Kidney capillary endothelial cell (primary cell): ENCODE results near the gene AAMP.

Source experiments
- DNase-seq: peaks from one replicate; pipeline ENCODE4 v3.0.0-alpha.2; 2018; ENCODE audit warnings: low spot score

Gene AAMP

DNA sequence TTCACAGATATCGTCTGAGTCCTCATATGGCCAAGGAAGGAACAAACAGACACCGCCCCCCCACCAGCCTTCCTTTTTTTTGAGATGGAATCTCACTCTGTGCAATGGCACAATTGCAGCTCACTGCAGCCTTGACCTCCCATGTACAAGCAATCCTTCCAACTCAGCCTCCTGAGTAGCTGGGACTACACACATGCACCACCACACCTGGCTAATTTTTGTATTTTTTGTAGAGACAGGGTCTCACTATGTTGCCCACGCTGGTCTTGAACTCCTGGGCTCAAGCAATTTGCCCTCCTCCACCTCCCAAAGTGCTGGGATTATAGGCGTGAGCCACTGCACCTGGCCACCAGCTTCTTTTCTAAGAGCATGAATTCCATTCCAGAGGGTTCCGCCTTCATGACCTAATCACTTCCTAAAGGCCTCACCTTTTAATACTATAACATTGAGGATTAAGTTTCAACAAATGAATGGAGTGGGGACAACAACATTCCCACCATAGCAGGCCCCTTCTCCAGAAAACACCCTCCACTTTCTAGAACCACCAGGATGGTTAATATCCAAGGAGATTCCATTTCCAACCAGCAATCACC lies 24.6 kb upstream of the AAMP start:
- DNase-seq, result no peak

- DNase-seq, result no peak
Observed at GRCh38 chr2:218293715-218294429, 23.9 kb upstream of the AAMP start.

GRCh38 chr2:218292048-218293014 lies 22.4 kb upstream of the AAMP start, which contains the start of gene TMBIM1:
TMBIM1 (minus strand) TSS chr2:218292503; CDS start chr2:218282141, 10,362 bp downstream.
- peak; percentile 68 for DNase-seq

DNA sequence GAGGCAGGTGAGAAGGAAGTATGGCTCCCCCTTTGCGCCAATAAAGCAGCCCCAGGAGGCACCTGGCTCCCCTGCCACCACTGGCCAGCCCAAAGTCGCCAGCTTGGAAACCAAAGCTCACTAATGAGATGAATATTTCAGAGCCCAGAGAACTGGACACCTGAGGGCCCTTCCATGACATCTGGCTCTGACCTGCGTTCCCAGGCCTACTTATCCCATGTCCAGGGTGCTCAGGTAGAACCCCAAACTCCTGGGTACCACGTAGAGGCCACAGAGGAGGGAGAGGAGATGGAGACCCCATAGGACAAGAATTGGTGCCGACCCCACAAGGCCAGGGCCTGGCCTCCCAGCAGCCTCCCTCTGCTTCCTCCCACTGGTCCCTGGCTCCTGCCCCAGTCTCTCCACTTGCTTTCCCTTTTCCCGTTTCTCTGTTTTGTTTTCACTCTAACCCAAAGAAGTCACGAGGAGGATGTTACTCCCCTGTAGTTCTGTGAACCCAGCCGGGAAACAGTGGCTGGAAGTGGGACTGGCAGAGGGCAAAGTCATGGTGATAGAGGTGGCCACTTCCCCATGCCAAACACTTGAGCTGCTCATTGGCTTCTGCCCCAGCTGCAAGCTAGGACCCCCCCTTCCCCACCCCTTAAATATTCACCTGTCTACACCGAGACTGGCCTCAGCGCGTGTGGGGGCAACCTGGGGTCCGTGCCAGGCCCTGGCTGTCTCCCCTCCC lies 21.5 kb upstream of the AAMP start:
- DNase-seq, result no peak

- DNase-seq, result no peak
Observed at GRCh38 chr2:218290316-218291261, 20.7 kb upstream of the AAMP start.

DNA sequence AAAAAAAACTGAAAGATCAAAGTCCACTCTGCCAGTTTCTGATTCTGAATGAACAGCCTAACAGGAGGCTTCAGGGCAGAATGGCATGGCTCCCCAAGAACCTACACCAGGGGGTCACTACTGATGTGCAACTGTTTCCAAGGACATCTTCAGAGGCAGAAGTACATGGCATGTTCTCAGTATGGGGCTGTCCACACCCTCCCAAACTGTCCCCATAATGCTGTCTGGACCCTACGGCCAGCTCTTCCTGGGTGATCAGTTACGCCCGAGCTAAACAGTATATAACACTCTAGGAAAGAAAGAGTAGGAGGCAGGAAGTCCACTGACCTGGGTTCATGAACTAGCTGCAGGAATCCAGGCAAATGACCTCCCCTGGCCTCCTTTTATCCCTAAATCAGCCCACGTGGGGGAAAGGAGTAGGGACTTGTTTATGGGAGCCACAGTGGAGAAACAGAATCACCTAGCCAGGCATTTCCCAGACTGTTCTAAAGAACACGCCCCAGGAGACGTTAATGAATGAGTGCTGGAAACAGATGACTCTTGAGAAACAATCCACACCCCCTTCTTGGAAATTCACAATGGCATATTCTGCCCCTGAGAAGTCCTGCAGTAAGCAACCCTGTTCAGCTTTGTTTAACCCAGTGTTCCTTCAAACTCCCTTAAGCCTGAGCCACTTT lies 19.8 kb upstream of the AAMP start:
- no peak for DNase-seq

- DNase-seq, result peak; percentile 93
Observed at GRCh38 chr2:218286570-218287459, 16.9 kb upstream of the AAMP start.

DNA sequence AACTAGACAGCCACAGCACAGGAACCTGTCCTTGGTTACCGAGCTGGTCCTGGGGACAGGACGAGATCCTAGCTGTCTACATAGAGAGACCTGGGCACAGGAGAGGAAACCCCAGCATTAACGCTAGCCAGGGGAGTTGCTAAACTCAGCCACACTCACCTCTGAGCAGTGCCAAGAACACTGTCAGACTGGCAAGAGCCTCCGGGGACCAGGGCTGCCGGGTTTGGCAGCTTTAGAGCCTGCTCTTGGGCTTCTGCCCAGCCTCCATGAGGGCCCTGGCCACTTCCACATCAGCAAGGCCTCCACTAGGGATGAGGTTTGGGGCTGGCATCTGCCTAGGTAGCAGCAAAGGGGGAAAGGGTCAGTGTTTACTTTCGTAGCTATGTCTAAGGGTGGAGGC lies 15.7 kb upstream of the AAMP start:
- DNase-seq, result no peak

DNA sequence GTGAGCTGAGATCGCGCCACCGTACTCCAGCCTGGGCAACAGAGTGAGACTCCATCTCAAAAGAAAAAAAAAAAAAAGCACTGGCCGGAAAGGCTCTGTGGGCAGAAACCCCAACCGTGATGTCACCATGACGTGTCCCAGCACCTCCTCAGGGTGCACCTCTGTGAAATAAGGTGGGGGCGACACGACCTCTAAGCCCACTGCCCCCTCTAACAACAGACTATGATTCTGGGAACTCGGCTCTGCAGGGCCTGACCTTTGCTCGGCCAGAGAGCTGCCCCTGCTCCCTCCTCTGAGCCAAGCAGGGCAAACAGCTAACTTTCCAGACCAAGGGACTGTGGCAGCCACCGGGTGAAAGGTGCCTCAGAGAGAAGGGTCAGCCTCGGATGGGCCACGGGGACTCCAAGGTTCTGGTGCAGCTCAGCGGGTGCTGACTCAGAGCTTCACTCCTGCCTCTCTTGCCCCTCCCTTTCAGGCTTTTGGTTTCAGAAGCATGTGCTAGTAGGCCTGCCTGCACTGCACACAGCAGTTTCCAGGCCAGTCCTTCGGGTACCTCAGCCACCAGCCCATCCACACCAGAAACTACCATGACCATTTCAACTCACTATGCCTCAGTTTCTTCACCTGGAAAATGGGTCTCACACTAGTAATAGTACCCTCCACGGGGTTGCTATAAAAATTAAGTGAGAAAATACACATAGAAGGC lies 14.3 kb upstream of the AAMP start:
- no peak for DNase-seq

GRCh38 chr2:218282173-218282991 lies 12.4 kb upstream of the AAMP start:
- DNase-seq, result no peak

- no peak for DNase-seq
Observed at GRCh38 chr2:218281449-218281848, 11.5 kb upstream of the AAMP start.

- DNase-seq, result no peak
Observed at GRCh38 chr2:218280260-218280870, 10.4 kb upstream of the AAMP start.

DNA sequence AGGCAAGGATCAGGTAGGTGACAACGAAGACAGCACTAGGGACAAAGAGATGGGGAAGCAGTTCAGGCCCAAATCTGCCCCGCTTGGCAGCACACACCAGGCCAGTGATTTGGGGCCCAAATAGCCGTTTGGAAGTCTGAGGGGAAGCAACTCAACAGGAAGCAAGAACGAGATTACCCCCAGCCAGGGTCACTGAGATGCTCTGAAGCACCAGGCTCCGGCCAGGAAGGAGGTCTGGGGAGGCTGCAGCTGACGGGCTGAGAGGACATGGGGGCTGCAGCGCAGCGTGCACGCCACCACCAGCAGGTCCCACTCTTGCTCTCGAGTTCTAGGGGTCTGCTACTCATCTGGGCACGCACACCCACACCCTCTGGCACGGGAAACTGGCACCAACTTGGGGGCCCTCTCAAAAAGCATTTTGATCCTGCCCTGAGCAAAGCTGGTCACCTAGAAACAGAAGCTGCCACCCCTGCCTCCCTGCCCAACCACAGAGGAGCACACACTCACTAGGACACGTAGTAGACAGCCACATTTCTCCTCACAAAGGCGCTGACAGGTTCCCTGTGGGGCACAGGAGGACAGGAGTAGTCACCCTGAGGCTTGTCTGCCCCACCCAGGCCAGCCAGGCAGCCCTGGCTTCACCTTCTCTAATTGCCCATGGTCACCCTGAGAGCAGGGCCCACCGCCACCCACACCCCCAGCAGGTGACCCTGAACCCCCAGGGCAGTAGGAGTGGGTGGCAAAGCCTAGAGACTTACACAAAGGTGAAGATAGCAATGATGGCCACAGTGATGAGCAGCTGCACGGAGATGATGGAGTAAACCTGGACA lies 8.8 kb upstream of the AAMP start:
- no peak for DNase-seq

DNA sequence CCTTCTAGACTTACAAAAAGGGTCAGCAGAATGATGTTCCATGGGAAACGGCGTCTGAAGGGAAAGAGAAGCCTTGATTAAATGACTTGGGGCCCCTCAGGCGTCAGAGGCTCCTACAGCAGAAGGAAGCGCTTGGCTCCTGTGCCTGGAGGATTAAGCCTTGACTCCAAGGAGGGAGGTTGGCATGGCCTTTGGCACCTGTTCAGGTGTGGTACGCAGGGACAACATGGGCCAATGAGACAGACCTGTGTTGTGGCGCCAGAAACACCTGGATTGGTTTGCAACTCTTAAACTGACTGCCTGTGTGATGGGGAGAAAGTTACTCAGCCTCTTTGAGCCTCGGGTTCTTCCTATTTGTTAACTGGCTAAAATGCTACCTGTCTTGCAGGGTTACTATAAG lies 8.0 kb upstream of the AAMP start:
- DNase-seq, result no peak

DNA sequence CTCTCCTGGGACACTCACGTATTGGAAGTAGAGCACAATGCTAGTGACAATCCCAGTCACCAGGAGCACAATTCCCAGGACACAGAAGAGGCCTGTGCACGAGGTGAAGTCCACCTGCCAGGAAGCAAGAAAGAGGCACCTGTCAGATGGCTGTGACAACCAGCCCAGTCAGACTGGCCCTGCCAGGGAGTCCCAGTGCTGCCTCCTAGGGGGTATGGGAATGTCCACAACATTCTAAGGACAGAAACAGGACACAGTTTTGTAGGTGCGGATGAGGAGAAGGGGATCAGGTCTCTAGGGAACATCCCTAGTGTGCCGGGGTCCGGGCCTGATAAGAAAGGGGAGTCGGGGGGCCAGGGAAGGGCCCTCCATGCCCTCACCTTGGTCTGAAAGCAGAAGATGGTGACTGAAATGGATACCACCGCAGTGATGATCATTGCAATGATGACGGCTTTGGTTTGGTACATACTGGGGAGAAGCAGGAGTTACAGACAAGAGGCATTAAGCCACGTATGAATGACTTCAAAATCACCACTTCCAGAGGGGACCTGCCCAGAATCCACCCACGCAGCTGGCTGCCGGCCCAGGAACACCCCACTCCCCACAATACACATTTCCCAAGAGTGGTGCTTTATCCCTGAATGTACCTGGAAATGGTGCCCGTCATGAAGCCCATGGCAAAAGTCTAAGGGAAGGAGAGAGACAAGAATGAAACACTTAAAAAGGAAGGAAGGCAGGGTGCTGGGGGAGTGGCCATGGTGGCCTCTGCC lies 7.2 kb upstream of the AAMP start:
- no peak for DNase-seq
